Cardiac septum (tissue), 1 donor: Measurements from ENCODE around the gene CCDC69. TPM values are rescaled to one million over a fixed set of nuclear protein-coding genes. Genes with fewer than 3 reads are reported as not detected.
"Not testable (repeated sequence)": the region's sequence is repeated elsewhere in the genome, so short reads cannot be mapped to it uniquely, and the experiment has no call there.

Source experiments
- DNase-seq: peaks from one replicate; pipeline ENCODE4 v3.0.0-alpha.2; 2020; ENCODE audit warnings: low spot score
- intact Hi-C: fragments of 100-400 bp; cut with DNase I; formaldehyde crosslinking; loops from one replicate; pipeline ENCODE4 v1.14.0; 2022
- total RNA-seq: library from RNA; stranded (reverse); fragmentation: NEBNext Ultra II Directional; extraction: Animal tissue kit (Norgen Biotek cat#: 25700); gene quantifications from one replicate; pipeline ENCODE4 v1.2.1, GENCODE V29; 2021
- donor health status: DM: no; HTN: no; CAD: no.

CCDC69 gene
- total RNA-seq, 1 donor from 2014 or later, result 116 TPM

GRCh38 chr5:151249281-151249680 is 25.4 kb upstream of the CCDC69 start:
- DNase-seq, result no peak
- intact Hi-C loops, result no loop called here

GRCh38 chr5:151248651-151249050 is 24.8 kb upstream of the CCDC69 start:
- DNase-seq, result no peak
- intact Hi-C loops, result no loop called here

GRCh38 chr5:151245680-151246219 is 21.9 kb upstream of the CCDC69 start:
- intact Hi-C loops, result no loop called here
- no peak for DNase-seq

GRCh38 chr5:151244206-151244605 is 20.3 kb upstream of the CCDC69 start:
- no peak for DNase-seq
- intact Hi-C loops, result no loop called here

GRCh38 chr5:151243564-151243963 is 19.7 kb upstream of the CCDC69 start:
- intact Hi-C loops, result no loop called here
- no peak for DNase-seq

- intact Hi-C loops, result no loop called here
Measured at GRCh38 chr5:151243127-151243526, 19.2 kb upstream of the CCDC69 start.

GRCh38 chr5:151240924-151241635 is 17.2 kb upstream of the CCDC69 start:
- intact Hi-C loops, result no loop called here
- no peak for DNase-seq

More at GRCh38 chr5:151243127-151243526, 19.2 kb upstream of the CCDC69 start:
- DNase-seq, result no peak

- intact Hi-C loops, DNase-seq: not testable (repeated sequence)
Measured at GRCh38 chr5:151240268-151240835, 16.5 kb upstream of the CCDC69 start.

GRCh38 chr5:151239237-151239861 is 15.5 kb upstream of the CCDC69 start:
- DNase-seq, result peak; percentile 94
- intact Hi-C loops, result loop anchor here (5.0 kb wide), 2 partner anchors 82 to 97 kb away; partner anchors contain the start of gene ANXA6

GRCh38 chr5:151238303-151238741 is 14.4 kb upstream of the CCDC69 start:
- intact Hi-C loops, result loop anchor here (1.0 to 5.0 kb wide), 3 partner anchors 81 to 112 kb away; partner anchors contain the start of gene ANXA6
- DNase-seq, result peak; percentile 82

GRCh38 chr5:151237685-151238084 is 13.8 kb upstream of the CCDC69 start:
- no peak for DNase-seq
- intact Hi-C loops, result loop anchor here (1.0 to 5.0 kb wide), 3 partner anchors 80 to 111 kb away; partner anchors contain the start of gene ANXA6

GRCh38 chr5:151236888-151237287 is 13.0 kb upstream of the CCDC69 start:
- no peak for DNase-seq
- intact Hi-C loops, result loop anchor here (5.0 kb wide), 2 partner anchors 80 to 95 kb away; partner anchors contain the start of gene ANXA6

GRCh38 chr5:151235239-151235571 is 11.3 kb upstream of the CCDC69 start:
- intact Hi-C loops, result loop anchor here (5.0 kb wide), 2 partner anchors 78 to 93 kb away; partner anchors contain the start of gene ANXA6
- not testable (repeated sequence) for DNase-seq

GRCh38 chr5:151234476-151235238 is 10.8 kb upstream of the CCDC69 start:
- intact Hi-C loops, result loop anchor here (1.0 to 5.0 kb wide), 3 partner anchors 10 to 92 kb away; partner anchors contain the start of genes ANXA6 and CCDC69

GRCh38 chr5:151233616-151234085 is 9.8 kb upstream of the CCDC69 start:
- DNase-seq, result no peak
- intact Hi-C loops, result loop anchor here (1.0 kb wide), 1 partner anchor 9 kb away; the partner anchor contains the start of gene CCDC69

More at GRCh38 chr5:151234476-151235238, 10.8 kb upstream of the CCDC69 start:
- peak; percentile 86 for DNase-seq

- intact Hi-C loops, result no loop called here
- no peak for DNase-seq
Measured at GRCh38 chr5:151231359-151231758, 7.5 kb upstream of the CCDC69 start.

- intact Hi-C loops, result no loop called here
Measured at GRCh38 chr5:151230048-151230680, 6.3 kb upstream of the CCDC69 start.

GRCh38 chr5:151228986-151229385 is 5.1 kb upstream of the CCDC69 start:
- no peak for DNase-seq
- intact Hi-C loops, result no loop called here

More at GRCh38 chr5:151230048-151230680, 6.3 kb upstream of the CCDC69 start:
- no peak for DNase-seq
